Mucosa of descending colon (tissue), 3 donors: ENCODE results near the gene MYO10. TPM values are rescaled to one million over a fixed set of nuclear protein-coding genes. Genes with fewer than 3 reads are reported as not detected.

Source experiments
- ATAC-seq: fragments of 200-7000 bp; cut with Tn5 transposase; one replicate; pipeline ENCODE4 v1.9.1; 2020; ENCODE audit warnings: mild to moderate bottlenecking, moderate library complexity
- DNase-seq, 3 donors: peaks; one replicate each; pipeline ENCODE4 v3.0.0-alpha.2; 2020
- H3K36me3 ChIP-seq: fragments of 200-600 bp; one replicate; pipeline ENCODE4 v1.8.0; 2021; ENCODE audit warnings: low read depth, mild to moderate bottlenecking
- H3K4me1 ChIP-seq: fragments of 200-600 bp; one replicate; pipeline ENCODE4 v1.8.0; 2021; ENCODE audit warnings: low read depth, mild to moderate bottlenecking
- H3K4me3 ChIP-seq: fragments of 200-600 bp; one replicate; pipeline ENCODE4 v1.8.0; 2021; ENCODE audit warnings: mild to moderate bottlenecking
- H3K9me3 ChIP-seq: fragments of 200-600 bp; one replicate; pipeline ENCODE4 v1.8.0; 2021; ENCODE audit warnings: mild to moderate bottlenecking
- CTCF ChIP-seq: fragments of 200-600 bp; IDR thresholded peaks from one replicate; pipeline ENCODE4 v1.8.0; 2022; ENCODE audit warnings: antibody characterized with exemption, mild to moderate bottlenecking
- intact Hi-C, 2 donors: fragments of 100-400 bp; cut with DNase I in 1 of 2; cut with micrococcal nuclease in 1 of 2; formaldehyde crosslinking; loops; one replicate each; pipeline versions ENCODE4 v1.11.0 to v1.11.1; 2022; cut with DNase I, micrococcal nuclease
- total RNA-seq, 3 donors: library from RNA; stranded (reverse); fragmentation: NEBNext Ultra II Directional in 2 of 3; extraction: Animal tissue kit (Norgen Biotek cat#: 25700) in 2 of 3; gene quantifications; one replicate each; pipeline versions ENCODE4 v1.2.1 to v1.2.4, GENCODE V29; 2021 to 2023
- donor health status: DM: no; HTN: no; CAD: no; lungs with moderate emphysema.
- donor health status: DM: no; HTN: no; CAD: no.
- donor health status: DM: no; HTN: yes; CAD: no.

Gene MYO10
- total RNA-seq, 3 donors from 2014 or later, result 29.4 to 87.8 (median 61.3) TPM

DNA sequence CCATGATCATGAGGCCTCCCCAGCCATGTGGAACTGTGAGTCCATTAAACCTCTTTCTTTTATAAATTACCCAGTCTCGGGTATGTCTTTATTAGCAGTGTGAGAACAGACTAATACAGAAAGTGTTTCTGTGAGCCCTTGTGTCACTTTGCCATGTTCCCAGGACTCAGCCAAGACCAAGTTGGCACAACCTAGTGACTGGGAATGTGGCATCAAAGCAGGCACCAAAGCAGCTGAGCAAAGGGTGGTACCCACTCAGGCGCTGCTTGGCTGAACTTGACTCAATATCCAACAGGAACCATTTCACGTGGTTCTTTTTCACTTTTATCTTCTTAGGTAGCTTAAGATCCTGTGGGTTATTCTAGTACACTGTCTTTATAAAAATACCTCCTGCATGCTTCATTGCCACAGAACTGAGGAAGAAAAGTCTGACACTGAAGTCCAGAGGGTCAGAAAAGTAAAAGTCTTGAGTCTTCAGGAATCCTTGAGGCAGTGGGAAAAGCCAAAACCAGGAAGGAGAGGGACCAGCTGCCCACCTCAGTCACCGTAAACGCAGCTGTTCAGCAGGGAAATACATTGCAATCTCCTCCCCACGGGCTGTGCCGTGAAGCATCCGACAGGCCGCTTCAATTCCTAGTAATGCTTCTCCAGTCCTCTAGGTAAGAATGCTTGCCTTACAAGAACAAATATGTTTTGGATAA lies 228.8 kb downstream of the MYO10 start:
- H3K4me1 ChIP-seq, result no peaks in the 10 kb centered on the region
- H3K4me3 ChIP-seq, result no peak overlapping the region
- DNase-seq (no peak), ATAC-seq (no peak)
- intact Hi-C loops, result no loop called here
- H3K36me3 ChIP-seq, result no peaks in the 10 kb centered on the region
- no peak for TF ChIP-seq CTCF
- H3K9me3 ChIP-seq, result no peaks in the 10 kb centered on the region

DNA sequence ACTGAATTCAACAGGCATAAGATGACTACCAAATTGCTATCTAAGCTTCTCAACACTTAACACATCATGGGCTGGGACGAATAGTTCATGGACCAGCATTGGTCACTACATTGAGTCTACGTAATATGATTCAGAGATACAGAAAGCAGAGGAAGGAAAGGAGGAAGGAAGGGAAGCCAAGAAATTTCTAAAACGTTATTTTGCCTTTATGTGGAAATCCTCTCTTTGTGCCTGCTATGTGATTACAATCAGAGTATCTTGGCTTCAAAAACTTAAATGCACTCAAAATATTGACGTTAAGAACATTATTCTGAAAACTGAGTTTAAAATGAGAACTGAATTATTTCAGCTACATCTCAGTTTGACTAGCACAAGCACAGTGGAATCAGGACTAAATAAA lies 231.1 kb downstream of the MYO10 start:
- ATAC-seq, result no peak
- no peaks in the 10 kb centered on the region for H3K36me3 ChIP-seq

DNA sequence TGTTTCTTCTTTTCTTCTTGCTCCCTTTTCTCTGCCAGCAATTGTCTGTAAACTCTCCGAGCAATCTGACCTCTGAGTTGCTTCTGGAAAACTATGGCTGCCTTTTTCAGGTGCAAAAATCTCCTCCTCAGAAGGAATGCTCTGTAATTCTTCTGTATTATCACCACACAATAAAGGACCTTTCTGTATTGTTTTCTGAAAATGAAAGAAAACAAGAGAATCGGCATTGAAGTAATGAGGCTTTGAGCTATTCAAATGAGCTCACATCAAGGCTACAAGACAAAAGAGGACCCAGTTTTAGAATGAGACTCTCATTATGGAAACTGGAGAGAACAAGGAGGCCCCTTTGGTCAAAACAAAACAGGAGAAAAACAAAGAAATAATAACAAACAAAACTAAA lies 233.1 kb downstream of the MYO10 start:
- Histone ChIP-seq H3K9me3 (no peaks in the 10 kb centered on the region), H3K4me3 (no peak overlapping the region), H3K4me1 (no peaks in the 10 kb centered on the region), H3K36me3 (no peaks in the 10 kb centered on the region)
- intact Hi-C loops, result no loop called here
- no peak for TF ChIP-seq CTCF
- ATAC-seq (no peak), DNase-seq (no peak)

More for the DNA sequence above, 231.1 kb downstream of the MYO10 start:
- H3K4me1 ChIP-seq, result no peaks in the 10 kb centered on the region
- no peak for TF ChIP-seq CTCF
- H3K4me3 ChIP-seq, result no peak overlapping the region
- no peaks in the 10 kb centered on the region for H3K9me3 ChIP-seq
- intact Hi-C loops, result no loop called here
- DNase-seq, result no peak

- no peak for DNase-seq
- ATAC-seq, result peak; percentile 71
- Histone ChIP-seq H3K36me3 (no peaks in the 10 kb centered on the region), H3K9me3 (no peaks in the 10 kb centered on the region), H3K4me3 (no peak overlapping the region), H3K4me1 (no peaks in the 10 kb centered on the region)
- no peak for TF ChIP-seq CTCF
- intact Hi-C loops, result no loop called here
These were observed 234.7 kb downstream of the MYO10 start for GRCh38 chr5:16701134-16702099.

- TF ChIP-seq CTCF, result no peak
- intact Hi-C loops, result no loop called here
- Histone ChIP-seq H3K36me3 (no peaks in the 10 kb centered on the region), H3K9me3 (no peaks in the 10 kb centered on the region), H3K4me1 (no peaks in the 10 kb centered on the region), H3K4me3 (no peak overlapping the region)
- DNase-seq, result no peak
- ATAC-seq, result no peak
These were observed 236.0 kb downstream of the MYO10 start for GRCh38 chr5:16700081-16700480.
